Erythroblast (primary cell): ENCODE measurements around the gene COQ8B.

ENCODE experiments used
- GATA1 ChIP-seq: IDR thresholded peaks from 2 replicates; pipeline ENCODE4 v1.6.1; 2011; ENCODE audit warnings: low read depth, mild to moderate bottlenecking, control low read depth, low read length, moderate library complexity
- POLR2A ChIP-seq: IDR thresholded peaks from 2 replicates; pipeline ENCODE4 v1.6.1; 2011; ENCODE audit warnings: mild to moderate bottlenecking, low read length

DNA sequence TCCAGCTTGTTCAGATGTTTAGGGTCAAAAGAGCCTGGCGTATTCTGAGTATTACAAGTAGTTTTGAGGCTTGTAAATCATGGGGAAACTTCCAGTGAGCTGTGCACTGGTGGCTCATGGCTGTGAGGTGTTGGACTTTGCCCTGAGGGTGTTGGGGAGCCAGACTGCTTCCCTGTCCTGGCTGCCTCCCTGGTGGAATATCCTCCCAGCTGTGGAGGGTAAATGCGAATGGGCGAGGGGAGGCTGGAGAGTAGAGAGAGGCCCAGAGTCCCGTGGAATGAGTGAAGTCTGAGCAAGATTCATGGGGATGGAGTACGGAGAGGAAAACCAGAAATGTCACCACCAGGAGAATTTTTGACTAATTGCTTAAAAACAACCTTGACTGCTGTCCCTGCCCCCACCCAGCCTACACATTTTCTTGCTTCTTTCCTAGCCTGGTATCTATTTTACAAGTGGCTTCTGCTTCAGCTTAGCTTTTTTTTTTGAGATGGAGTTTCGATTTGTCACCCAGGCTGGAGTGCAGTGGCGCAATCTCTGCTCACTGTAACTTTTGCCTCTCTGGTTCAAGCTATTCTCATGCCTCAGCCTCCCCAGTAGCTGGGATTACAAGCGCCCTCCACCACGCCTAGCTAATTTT is 38.0 kb upstream of the COQ8B start:
- TF ChIP-seq POLR2A (no peak), GATA1 (no peak)
